Pulmonary artery endothelial cell (primary cell): ENCODE results near the gene PDHB. TPM values are rescaled to one million over a fixed set of nuclear protein-coding genes. Genes with fewer than 3 reads are reported as not detected.

Source experiments
- DNase-seq: peaks from one replicate; pipeline ENCODE4 v3.0.0-alpha.2; 2011; ENCODE audit warnings: low read depth, low spot score
- total RNA-seq: library from RNA; depleted of rRNA; stranded (reverse); fragments of >200 nt; gene quantifications from 2 replicates; pipeline ENCODE4 v1.2.3, GENCODE V29; 2014

The PDHB gene
- total RNA-seq, 1 donor from 2014 or later = 59.7 TPM

DNA sequence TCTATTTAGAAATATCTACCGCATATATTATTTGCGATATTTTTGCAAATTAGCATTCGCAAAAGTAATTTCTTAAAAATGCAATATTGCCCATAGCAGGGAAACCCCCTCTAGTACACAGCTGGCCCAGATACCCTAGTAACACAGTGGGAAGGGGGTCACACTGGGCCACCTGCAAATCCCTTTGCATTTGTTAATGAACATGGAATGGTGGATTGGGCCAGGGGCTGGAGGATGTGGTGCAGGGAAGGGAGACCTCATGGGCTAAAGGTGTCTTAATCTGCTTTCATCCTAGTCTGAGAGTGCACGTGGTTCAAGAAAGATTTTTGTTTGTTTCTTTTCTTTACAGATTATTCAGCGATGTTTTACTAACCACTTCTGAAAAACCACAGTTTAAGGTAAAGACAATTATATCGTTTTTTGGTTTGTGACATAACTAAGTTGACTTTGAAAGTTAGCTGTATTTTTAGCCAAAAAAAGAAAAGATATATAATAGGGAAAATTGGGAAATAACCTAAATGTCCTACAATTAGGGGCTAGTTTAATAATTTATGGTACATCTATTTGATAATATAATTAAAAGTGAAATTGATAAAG, 30.0 kb downstream of the PDHB start:
- no peak for DNase-seq

DNA sequence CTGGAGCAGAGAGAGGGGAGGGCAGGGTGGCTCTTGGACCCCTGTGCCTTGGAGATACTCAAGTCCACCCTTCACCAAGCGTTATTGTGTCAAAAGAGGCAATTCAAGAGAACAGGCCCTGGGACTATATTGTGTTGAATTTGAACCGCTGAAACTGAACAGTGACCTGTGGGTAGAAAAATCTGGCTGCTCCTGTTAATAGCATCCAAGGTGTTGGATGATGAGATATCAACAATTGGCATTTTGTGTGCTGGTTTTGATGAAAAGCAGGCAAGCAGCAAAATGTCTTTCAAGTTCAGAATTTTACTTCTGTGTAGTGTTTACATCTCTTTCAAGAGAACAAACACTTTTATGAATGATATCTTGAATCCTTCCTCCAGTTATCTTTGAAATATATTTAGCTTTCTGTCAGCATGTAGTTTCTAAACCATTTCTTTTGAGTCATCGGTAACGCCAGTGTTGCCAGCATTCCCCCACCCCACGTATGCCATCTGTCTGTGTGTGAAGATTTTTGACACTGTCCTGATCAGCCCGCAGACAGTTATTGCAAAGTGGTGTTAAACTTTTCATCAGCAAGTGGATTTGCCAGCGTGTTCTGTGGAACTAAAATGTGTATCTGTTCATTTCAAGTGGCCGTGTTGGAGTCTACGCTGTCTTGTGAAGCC, 34.8 kb downstream of the PDHB start:
- no peak for DNase-seq

DNA sequence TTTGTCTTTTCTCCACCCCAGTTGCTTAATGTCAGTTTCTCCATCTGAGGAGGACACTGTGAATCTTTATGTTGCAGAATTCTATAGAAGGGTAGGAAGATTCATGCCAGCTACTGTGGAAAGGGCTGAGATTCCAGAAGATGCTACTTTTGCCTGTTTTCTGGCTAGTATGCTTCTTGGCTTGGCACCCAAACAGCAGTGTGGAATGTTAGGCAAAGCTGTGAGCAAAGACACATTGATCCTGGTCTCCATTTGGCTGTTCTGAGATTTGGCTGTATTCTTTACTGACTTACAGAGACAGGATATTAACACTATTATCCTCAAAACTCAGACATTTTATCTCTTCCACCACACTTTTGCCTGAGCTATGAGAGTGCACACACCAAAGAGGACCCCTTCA, 39.3 kb downstream of the PDHB start:
- DNase-seq = no peak

DNA sequence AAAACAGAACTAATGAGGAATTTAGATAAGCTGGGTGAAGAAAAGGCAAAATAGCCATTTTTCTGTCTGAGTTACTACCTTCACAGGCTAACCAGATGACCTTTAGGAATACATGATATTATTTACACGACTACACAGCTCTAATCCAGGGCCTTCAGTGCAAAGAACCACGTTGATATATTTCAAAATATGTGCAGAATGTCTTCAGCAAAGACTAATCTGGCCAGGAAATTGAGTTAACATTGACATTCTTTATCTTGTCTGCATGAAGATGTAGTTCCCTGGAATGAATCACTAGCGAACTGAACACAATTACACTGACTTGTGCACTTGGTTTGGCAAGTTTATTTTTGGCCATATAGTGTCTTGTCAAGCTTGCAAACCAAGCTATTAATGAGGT, 41.5 kb downstream of the PDHB start:
- DNase-seq = no peak

DNA sequence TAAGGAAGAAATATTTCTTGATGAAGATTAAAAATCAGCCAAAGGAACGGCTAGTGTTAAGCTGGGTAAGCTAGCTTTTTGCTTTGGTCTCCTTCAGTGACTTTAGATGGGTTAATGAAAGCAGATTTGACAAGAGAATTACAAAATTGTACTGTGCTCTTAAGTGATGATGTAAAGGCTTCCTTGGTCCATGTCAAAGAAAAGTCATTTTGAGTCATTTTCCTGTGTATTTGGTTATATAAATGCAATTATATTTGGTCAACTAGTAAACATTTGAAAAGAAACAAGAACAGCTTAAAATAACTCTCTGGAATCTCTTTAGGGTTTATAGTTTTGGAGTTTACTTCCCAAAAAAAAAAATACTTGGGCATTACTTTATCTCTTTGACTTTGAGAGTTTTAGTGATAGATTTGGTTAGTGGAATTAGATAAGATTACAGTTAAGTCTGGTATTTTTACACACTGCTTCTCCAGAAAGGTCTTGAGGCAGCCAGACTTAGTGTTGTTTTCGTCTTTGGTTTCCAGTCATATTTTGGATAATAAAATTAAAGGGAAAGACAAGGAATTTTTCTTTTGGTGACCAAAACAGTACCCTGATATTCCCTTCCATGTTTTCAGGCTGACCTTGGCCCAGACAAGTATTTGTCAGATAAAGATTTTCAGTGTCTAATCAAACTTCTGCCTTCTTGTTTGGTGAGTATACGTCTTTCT, 42.3 kb downstream of the PDHB start:
- DNase-seq = no peak

DNA sequence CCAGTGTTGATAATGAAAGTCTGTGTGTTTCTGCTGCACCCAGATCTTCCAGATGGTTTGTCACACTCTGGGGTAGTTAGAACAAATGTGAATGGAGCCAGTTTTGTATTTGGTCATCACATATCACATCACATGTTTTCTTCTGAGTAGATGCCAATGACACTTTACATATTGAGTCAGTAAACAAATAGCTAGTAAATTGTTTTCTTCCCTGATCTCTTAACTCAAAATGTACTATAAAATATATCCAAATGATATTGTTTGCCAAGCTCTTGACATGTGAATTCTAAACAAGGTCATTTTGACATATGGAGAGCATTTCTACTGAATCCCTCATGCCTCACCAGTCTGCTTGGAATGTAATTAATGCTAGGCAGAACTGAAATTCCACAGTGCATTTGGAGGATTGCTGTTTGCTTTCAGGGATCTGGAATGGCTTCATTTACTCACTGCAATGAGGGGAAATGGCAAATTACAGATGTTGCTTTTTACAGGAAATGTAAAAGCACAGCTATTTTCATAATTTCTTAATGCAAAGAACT, 45.0 kb downstream of the PDHB start:
- peak; percentile 29 for DNase-seq

DNA sequence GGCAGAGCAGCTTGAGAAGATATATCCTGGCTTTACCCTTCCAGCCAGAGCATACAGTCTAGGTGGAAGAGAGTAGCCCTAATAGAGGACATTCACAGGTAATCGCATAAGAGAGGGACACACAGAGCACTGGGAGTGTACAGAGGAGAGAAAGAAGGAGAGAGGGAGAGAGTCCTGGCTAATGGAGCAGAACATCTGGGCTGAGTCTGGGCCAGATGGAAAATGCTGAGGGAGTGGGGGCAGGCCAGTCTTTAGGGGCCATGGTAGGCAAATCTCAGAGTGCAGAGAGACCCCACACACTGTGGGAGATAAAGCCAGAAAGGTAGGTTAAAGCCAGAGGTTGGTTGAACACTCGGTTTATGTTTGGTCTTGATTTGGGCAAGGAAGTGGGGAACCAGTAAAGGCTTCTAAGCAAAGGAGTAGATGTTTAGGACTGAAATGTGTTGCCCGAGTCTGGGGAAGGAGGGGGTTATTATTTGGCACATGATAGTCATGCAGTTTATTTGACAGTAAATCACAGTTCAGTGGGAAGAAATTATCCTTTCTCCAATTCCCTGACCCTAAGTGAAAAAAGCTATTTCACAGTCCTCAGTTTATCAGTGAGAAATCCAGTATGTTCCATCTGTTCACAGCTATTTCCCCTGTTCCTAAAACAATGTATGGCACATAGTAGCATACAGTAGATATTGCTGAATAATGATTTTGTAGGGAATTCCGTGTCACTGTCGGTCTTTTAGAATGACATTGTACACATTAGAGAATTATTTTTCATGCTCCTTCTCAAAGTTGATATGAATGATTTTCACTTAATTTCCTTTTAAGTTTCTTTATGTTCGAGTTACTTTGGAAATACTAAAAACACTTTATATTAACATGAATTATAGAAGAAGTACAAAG, 45.7 kb downstream of the PDHB start:
- DNase-seq = no peak

DNA sequence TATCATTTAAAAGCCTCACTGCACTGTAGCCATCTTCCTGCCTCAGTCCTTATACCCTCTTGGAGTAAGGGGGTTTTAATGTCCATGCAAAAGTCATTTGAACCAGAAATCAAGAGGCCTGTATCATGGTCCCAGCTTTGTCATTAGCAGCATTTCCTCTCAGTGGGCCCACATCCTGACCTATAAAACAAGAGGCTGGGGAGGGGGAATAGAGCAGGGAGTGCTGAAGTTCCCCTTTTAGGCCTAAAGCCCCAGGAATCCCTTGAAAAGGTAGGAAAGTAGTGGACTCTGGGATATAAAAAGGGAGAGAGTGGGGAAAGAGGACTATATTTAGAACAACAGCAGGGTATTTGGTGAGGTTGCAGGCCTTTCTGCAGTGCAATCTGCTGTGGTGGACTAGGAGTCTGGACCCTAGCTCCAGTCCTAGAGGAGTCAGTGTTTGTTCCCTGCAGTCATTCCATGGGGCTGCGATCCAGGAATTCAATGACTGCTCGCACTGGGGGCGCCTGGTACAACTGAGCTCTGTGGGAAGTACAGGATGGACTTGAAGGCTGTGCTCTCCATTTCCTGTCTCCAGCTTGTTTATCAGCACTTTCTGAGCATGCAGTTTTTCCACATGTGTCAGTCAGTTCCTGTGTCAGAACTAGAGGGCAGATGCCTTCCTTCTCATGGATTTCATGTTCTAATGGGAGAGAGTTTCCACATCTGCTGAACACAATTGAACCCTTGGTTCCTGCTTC, 46.8 kb downstream of the PDHB start:
- DNase-seq = peak; percentile 90

DNA sequence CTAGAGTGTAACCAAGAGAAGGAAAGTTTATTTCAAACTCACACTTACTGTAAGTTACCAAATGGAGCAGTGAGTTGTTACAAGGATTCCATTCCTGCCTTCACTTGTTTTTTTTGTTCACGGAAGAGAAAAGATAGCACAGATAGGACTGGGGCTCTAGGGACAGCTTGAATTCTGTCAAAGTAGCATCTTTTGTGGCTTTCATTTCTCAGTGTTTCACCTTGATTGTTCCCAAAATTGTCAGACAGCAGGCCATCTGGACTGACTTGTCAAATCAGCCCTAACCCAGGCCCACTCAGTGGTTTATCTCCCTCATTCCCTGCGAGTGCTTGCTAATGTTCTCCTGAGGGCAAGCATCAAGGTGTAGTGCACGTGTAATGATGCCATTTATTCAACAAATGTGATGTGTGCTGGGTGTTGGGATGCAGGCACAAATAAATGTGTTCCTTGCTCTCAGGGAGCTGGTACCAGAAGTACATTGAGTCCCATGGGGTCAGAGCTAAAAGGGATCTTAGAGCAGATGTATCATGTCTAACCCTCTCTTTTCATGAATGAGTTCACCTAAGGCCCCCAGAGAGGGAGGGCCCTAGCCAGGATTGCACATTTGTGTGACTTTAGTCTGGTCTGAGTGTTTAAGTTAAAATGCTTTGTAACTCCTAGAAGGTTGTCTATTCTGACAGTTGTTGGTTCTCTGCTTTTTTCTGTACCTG, 49.1 kb downstream of the PDHB start:
- no peak for DNase-seq

DNA sequence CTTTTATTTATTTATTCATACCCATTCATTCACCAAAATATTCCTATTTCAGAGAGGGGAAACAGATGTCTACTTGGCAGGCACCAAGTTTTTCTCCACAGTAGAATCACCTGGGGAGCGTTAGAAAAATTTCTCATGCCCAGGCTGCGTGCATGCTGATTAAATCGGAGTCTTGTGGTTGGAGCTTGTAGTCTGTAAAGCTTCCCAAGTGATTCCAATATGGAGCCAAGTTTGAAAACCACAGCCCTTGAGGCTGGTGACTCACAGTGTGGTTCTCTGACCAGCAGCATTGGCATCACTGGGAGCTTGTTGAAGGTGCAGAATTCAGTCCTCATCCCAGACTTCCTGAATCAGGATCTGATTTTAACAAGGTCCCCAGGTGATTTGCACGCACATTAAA, 49.7 kb downstream of the PDHB start:
- no peak for DNase-seq

DNA sequence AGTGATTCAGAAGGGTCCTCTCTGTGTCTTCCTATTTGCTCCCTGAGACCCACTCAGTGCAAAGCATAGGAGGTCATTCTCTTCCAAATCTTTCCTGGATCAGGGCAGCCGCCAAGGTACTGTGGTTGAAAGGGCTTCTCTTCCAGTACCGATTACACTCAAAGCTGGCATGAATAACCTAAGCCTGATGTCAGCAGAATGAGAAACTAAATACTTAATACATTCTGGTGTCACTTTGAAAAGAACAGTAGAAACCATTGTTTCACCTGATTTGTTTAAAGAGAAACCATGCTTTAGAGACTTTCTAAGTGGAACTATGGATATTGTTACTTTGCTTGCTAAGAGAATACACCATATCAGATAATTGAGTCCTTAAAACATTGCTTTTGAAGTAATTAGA, 50.2 kb downstream of the PDHB start:
- no peak for DNase-seq

DNA sequence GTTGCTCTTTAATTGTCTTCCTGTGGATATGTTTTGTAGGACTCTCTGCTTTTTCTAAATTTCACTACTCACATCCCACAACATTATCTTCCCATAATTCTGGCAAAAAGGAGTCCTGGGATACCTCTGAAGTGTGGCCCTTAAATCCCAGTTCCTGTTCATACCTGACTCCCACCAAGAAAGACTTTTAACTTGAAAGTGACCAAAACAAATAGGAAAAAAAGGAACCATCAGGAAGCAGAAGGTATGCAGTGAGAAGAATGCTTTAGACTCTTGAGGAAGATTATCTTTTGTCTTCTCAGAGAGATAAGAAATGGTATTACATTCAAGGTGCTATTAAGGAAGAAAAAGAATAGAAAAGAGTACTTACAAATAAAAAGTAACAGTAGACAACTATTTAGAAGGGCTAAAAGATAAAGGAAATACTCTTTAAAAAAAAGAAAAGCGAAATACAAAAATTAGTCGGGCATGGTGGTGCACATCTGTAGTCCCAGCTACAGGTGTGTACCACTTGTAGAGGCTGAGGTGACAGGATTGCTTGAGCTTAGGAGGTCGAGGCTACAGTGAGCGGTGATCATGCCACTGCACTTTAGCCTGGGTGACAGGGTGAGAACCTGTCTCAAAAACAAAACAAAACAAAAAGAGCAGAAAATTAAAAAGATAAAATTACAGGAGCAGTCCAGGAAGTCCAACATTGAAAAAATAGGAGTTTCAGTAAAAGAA, 54.1 kb downstream of the PDHB start:
- no peak for DNase-seq

DNA sequence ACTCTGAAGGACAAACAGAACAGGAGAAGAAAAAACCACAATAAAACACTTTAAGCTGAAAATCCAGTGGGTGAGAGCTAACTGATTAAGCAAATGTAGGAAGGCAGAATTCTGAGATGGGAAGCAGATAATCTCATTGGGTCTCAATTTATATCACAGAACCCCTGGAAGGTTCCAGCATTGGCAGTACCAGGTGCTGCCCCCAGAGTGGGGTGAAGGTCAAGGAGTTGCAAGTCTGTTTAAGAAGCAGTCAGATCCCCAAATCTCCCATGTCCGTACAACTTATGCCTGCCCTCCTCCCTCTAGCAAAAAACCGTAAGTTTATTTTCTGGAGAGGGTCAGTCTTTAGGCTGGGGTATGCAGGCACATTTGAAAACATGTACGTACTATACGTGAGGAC, 55.9 kb downstream of the PDHB start:
- DNase-seq = no peak

Other genes with a start within 250 kb of the PDHB start
- 0.07 and 0.20 TPM in 2 replicates for gene DNASE1L3, start 222.9 kb downstream of the PDHB start, total RNA-seq
- 5.9 and 9.0 TPM in 2 replicates for gene ABHD6, start 196.0 kb downstream of the PDHB start, total RNA-seq
- gene RPP14, start 127.6 kb downstream of the PDHB start, total RNA-seq = 17.4 and 17.8 TPM in 2 replicates
- 5.4 and 8.7 TPM in 2 replicates for gene HTD2, start 127.3 kb downstream of the PDHB start, total RNA-seq
- 13.6 and 27.3 TPM in 2 replicates for gene PXK, start 100.9 kb downstream of the PDHB start, total RNA-seq
- gene KCTD6, start 58.3 kb upstream of the PDHB start, total RNA-seq = 5.7 and 8.4 TPM in 2 replicates
- 1.3 and 1.8 TPM in 2 replicates for gene ACOX2, start 103.4 kb upstream of the PDHB start, total RNA-seq
- gene FAM107A, start 143.6 kb upstream of the PDHB start, total RNA-seq = 3.8 and 9.6 TPM in 2 replicates
- gene FAM3D, start 232.9 kb upstream of the PDHB start, total RNA-seq = 0.46 and 0.66 TPM in 2 replicates